ENCODE results near the gene NDUFB6. TPM values are rescaled to one million over a fixed set of nuclear protein-coding genes. Genes with fewer than 3 reads are reported as not detected.
"Not testable (repeated sequence)": the region's sequence is repeated elsewhere in the genome, so short reads cannot be mapped to it uniquely, and the experiment has no call there.

NDUFB6 gene
- total RNA-seq (100 to 1,000 TPM; 120 to 137 (median 128) TPM), polyA plus RNA-seq (198 TPM)
- long read RNA-seq, donor 1, transcript NDUFB6-203 (4 exons, 1,366 nt): major isoform, 146 of 153 reads
- long read RNA-seq, donor 1, transcript NDUFB6-201 (3 exons, 666 nt): minor isoform, 6 of 153 reads
- long read RNA-seq, donor 1, partial matches to known transcripts: 0 of 153 reads
- long read RNA-seq, donor 1, other reads (novel, unspliced or antisense): 1 of 153 reads
- long read RNA-seq, donor 2, transcript NDUFB6-203 (4 exons, 1,366 nt): major isoform, 127 of 132 reads
- long read RNA-seq, donor 2, partial matches to known transcripts: 0 of 132 reads
- long read RNA-seq, donor 2, other reads (novel, unspliced or antisense): 1 of 132 reads
- long read RNA-seq, donor 3, transcript NDUFB6-203 (4 exons, 1,366 nt): major isoform, 93 of 101 reads
- long read RNA-seq, donor 3, partial matches to known transcripts: 0 of 101 reads
- long read RNA-seq, donor 3, other reads (novel, unspliced or antisense): 8 of 101 reads
- long read RNA-seq, donor 4, transcript NDUFB6-203 (4 exons, 1,366 nt): major isoform, 66 of 68 reads
- long read RNA-seq, donor 4, partial matches to known transcripts: 0 of 68 reads
- long read RNA-seq, donor 4, other reads (novel, unspliced or antisense): 0 of 68 reads

- ATAC-seq (peak; percentile 99), DNase-seq (peak; percentile 95 to 98 (median 97))
- under 1% methylated on average over 36 of the region's 36 CpGs for WGBS
- Histone ChIP-seq H3K27me3 (ENCODE audit: control insufficient read depth, insufficient read depth) (no peaks in the 10 kb centered on the region), H3K4me3 (ENCODE audit: low read length) (peak within 1 kb of the TSS; percentile 95), H3K9me3 (ENCODE audit: control insufficient read depth, low read length) (no peaks in the 10 kb centered on the region), H3K27ac (ENCODE audit: low read length) (peak within 1 kb of the TSS; percentile 95), H3K4me1 (ENCODE audit: control insufficient read depth, insufficient read depth, low read length) (peaks cover 4% of the 10 kb centered on the region)
- intact Hi-C loops (cut with DNase I): no loop called here
These were observed at the start of gene NDUFB6 for GRCh38 chr9:32572900-32573523. Gene NDUFB6 (minus strand): TSS chr9:32573159. CDS start chr9:32573060, 99 bp downstream.

GRCh38 chr9:32618261-32618660, 45.3 kb upstream of the NDUFB6 start:
- ATAC-seq: no peak
- H3K4me1 ChIP-seq (ENCODE audit: control insufficient read depth, insufficient read depth, low read length): no peaks in the 10 kb centered on the region
- 78% methylated on average over 5 of the region's 5 CpGs for WGBS
- no peaks in the 10 kb centered on the region for H3K9me3 ChIP-seq (ENCODE audit: control insufficient read depth, low read length)
- no peak for DNase-seq
- H3K27ac ChIP-seq (ENCODE audit: low read length): no peak overlapping the region
- no peak overlapping the region for H3K4me3 ChIP-seq (ENCODE audit: low read length)
- intact Hi-C loops (cut with DNase I): no loop called here
- H3K27me3 ChIP-seq (ENCODE audit: control insufficient read depth, insufficient read depth): no peaks in the 10 kb centered on the region

- Histone ChIP-seq H3K9me3 (ENCODE audit: control insufficient read depth, low read length) (no peaks in the 10 kb centered on the region), H3K4me1 (ENCODE audit: control insufficient read depth, insufficient read depth, low read length) (no peaks in the 10 kb centered on the region), H3K27me3 (ENCODE audit: control insufficient read depth, insufficient read depth) (no peaks in the 10 kb centered on the region), H3K27ac (ENCODE audit: low read length) (no peak overlapping the region), H3K4me3 (ENCODE audit: low read length) (no peak overlapping the region)
- no peak for DNase-seq
- WGBS: 73% methylated on average over 2 of the region's 2 CpGs
- intact Hi-C loops (cut with DNase I): no loop called here
- ATAC-seq: no peak
These were observed 33.9 kb upstream of the NDUFB6 start for GRCh38 chr9:32606811-32607210.

DNA sequence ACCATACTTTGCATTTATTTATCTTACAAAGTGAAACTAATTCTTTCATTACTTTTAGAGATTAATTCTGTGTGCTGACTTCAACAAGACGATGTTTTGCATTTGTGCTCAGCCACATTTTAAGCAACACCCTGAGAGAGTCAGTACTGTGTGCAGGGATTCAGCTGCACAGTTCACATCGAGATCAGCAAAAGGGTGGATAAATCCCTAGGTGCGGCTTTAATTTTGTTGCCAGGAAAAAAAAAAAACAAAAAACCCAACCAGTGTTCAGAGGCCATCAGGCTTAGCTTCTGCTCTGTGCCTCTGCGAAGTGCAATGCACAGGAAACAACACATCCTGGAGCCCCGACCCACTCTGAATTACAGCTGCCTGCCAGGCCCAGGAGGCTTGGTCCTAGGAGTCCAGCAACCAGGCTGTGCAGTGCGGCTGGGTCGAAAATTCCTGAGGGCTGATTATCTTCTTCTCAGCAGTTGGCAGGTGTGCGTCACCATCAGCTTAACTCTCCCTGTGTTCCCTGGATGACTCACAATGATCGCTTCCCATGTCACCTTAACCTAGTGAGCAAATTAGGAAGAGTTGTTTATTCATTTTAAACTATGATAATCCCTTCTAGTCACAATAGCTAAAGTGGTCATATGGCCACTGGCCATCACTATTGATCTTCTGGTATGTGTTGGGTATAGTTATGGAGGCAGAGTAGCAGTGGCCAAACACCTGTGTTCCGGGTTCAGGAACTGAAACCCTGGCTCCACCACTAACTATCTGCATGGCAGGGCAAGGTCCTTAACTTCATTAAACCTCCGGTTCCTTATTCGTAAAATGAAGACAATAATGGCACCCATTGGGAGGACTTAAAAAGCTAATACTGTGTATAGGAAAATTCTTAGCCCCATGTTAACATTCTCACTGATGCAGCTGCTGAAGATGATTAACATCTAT, 31.2 kb upstream of the NDUFB6 start:
- H3K27me3 ChIP-seq (ENCODE audit: control insufficient read depth, insufficient read depth): no peaks in the 10 kb centered on the region
- H3K27ac ChIP-seq (ENCODE audit: low read length): no peak overlapping the region
- ATAC-seq (no peak), DNase-seq (no peak)
- intact Hi-C loops (cut with DNase I): no loop called here
- no peaks in the 10 kb centered on the region for H3K9me3 ChIP-seq (ENCODE audit: control insufficient read depth, low read length)
- no peaks in the 10 kb centered on the region for H3K4me1 ChIP-seq (ENCODE audit: control insufficient read depth, insufficient read depth, low read length)
- 65% methylated on average over 12 of the region's 12 CpGs for WGBS
- H3K4me3 ChIP-seq (ENCODE audit: low read length): no peak overlapping the region

DNA sequence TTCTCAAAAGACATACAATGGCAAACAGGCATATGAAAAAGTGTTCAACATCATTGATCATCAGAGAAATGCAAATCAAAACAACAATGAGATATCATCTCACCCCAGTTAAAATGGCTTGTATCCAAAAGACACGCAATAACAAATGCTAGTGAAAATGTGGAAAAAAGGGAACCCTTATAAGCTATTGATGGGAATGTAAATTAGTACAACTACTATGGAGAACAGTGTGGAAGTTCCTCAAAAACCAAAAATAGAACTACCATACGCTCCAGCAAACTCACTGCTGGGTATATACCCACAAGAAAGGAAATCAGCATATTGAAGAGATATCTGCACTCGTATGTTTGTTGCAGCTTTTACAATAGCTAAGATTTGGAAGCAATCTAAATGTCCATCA, 26.1 kb upstream of the NDUFB6 start:
- H3K4me3 ChIP-seq (ENCODE audit: low read length); DNase-seq; H3K4me1 ChIP-seq (ENCODE audit: control insufficient read depth, insufficient read depth, low read length); H3K9me3 ChIP-seq (ENCODE audit: control insufficient read depth, low read length); intact Hi-C loops (cut with DNase I); ATAC-seq; H3K27ac ChIP-seq (ENCODE audit: low read length); H3K27me3 ChIP-seq (ENCODE audit: control insufficient read depth, insufficient read depth): not testable (repeated sequence)
- 67% methylated on average over 3 of the region's 3 CpGs for WGBS

DNA sequence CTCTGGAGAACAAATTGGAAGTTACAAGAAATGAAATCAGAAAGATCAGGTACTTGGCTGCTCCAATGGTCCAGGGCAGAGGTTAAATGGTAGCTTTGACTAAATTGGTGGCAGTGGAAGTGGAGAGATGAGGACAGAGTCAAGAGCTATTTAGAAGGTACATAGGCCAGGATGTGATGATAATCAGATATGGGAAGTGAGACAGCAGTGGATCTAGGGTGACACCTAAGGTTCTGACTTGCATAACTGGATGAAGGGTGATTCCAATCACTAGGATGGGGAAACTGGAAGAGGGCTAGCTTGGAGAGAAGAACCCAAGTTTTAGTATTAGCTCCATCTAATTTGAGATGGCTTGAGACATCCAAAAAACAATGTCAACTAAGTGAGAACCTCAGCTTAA, 24.0 kb upstream of the NDUFB6 start:
- intact Hi-C loops (cut with DNase I): no loop called here
- no peak overlapping the region for H3K27ac ChIP-seq (ENCODE audit: low read length)
- no peaks in the 10 kb centered on the region for H3K4me1 ChIP-seq (ENCODE audit: control insufficient read depth, insufficient read depth, low read length)
- no peak for DNase-seq
- H3K4me3 ChIP-seq (ENCODE audit: low read length): no peak overlapping the region
- no peaks in the 10 kb centered on the region for H3K27me3 ChIP-seq (ENCODE audit: control insufficient read depth, insufficient read depth)
- no peaks in the 10 kb centered on the region for H3K9me3 ChIP-seq (ENCODE audit: control insufficient read depth, low read length)
- ATAC-seq: no peak

GRCh38 chr9:32596096-32596865, 23.3 kb upstream of the NDUFB6 start:
- no peak overlapping the region for H3K4me3 ChIP-seq (ENCODE audit: low read length)

GRCh38 chr9:32590898-32591297, 17.9 kb upstream of the NDUFB6 start:
- H3K27me3 ChIP-seq (ENCODE audit: control insufficient read depth, insufficient read depth): no peaks in the 10 kb centered on the region
- no peak overlapping the region for H3K27ac ChIP-seq (ENCODE audit: low read length)
- intact Hi-C loops (cut with DNase I): no loop called here
- no peak for ATAC-seq
- WGBS: 50% methylated on average over 1 of the region's 1 CpG
- no peak overlapping the region for H3K4me3 ChIP-seq (ENCODE audit: low read length)
- no peaks in the 10 kb centered on the region for H3K9me3 ChIP-seq (ENCODE audit: control insufficient read depth, low read length)
- H3K4me1 ChIP-seq (ENCODE audit: control insufficient read depth, insufficient read depth, low read length): no peaks in the 10 kb centered on the region
- no peak for DNase-seq

More at GRCh38 chr9:32596096-32596865, 23.3 kb upstream of the NDUFB6 start:
- DNase-seq (no peak), ATAC-seq (no peak)
- H3K27me3 ChIP-seq (ENCODE audit: control insufficient read depth, insufficient read depth): no peaks in the 10 kb centered on the region
- no peaks in the 10 kb centered on the region for H3K4me1 ChIP-seq (ENCODE audit: control insufficient read depth, insufficient read depth, low read length)
- H3K9me3 ChIP-seq (ENCODE audit: control insufficient read depth, low read length): no peaks in the 10 kb centered on the region
- intact Hi-C loops (cut with DNase I): no loop called here
- 65% methylated on average over 4 of the region's 4 CpGs for WGBS
- H3K27ac ChIP-seq (ENCODE audit: low read length): no peak overlapping the region

DNA sequence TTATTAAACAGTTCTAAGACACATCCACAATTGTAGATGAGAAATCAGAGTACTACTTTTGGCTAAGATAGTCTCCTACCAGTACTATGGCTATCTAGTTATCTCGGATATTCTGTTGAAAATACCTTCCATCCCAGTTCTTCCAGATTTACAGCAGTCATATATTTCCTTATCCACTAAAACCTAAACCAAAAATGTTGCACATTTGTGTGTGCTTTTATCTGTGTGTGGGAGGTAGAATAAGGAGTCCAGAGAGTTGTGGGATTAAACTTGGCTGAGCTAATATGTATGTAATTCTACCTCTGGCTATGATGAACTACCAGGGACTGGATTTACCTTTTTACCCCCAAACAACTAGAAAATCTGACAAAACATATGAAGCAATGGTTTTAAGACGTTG, 17.5 kb upstream of the NDUFB6 start:
- DNase-seq (no peak), ATAC-seq (no peak)
- Histone ChIP-seq H3K27me3 (ENCODE audit: control insufficient read depth, insufficient read depth) (no peaks in the 10 kb centered on the region), H3K4me1 (ENCODE audit: control insufficient read depth, insufficient read depth, low read length) (no peaks in the 10 kb centered on the region), H3K4me3 (ENCODE audit: low read length) (no peak overlapping the region), H3K9me3 (ENCODE audit: control insufficient read depth, low read length) (no peaks in the 10 kb centered on the region), H3K27ac (ENCODE audit: low read length) (no peak overlapping the region)
- intact Hi-C loops (cut with DNase I): no loop called here
- 33% methylated on average over 2 of the region's 2 CpGs for WGBS

GRCh38 chr9:32589083-32589723, 16.2 kb upstream of the NDUFB6 start:
- ATAC-seq: peak; percentile 47 to 52
- intact Hi-C loops (cut with DNase I): loop anchor here in 2 of 4 donors (2.0 to 5.0 kb wide), 2 partner anchors 378 to 380 kb away; no protein-coding TSS in a partner anchor
- DNase-seq: no peak
- Histone ChIP-seq H3K27ac (ENCODE audit: low read length) (no peak overlapping the region), H3K4me3 (ENCODE audit: low read length) (no peak overlapping the region), H3K27me3 (ENCODE audit: control insufficient read depth, insufficient read depth) (no peaks in the 10 kb centered on the region), H3K9me3 (ENCODE audit: control insufficient read depth, low read length) (no peaks in the 10 kb centered on the region), H3K4me1 (ENCODE audit: control insufficient read depth, insufficient read depth, low read length) (no peaks in the 10 kb centered on the region)
- WGBS: 40% methylated on average over 6 of the region's 6 CpGs

Measured in right cardiac atrium (tissue), 5 donors.